T-helper 1 cell treated with Interleukin-12 subunit alpha and Interleukin-12 subunit beta and Interleukin-4 antibody, amounts not matched to agents 30 μg/mL and 1 μg/mL, for 36 hours (primary cell): Measurements from ENCODE around the gene MSANTD1.

Source experiments
- H3K27ac Mint-ChIP-seq: one replicate; pipeline ENCODE4 v1.8.0; 2021; ENCODE audit warnings: mild to moderate bottlenecking, mixed read lengths
- H3K27me3 Mint-ChIP-seq: one replicate; pipeline ENCODE4 v1.8.0; 2021; ENCODE audit warnings: low read depth, mixed read lengths
- H3K36me3 Mint-ChIP-seq: one replicate; pipeline ENCODE4 v1.8.0; 2021; ENCODE audit warnings: low read depth, mixed read lengths
- H3K4me1 Mint-ChIP-seq: one replicate; pipeline ENCODE4 v1.8.0; 2021; ENCODE audit warnings: low read depth, mixed read lengths
- H3K4me3 Mint-ChIP-seq: one replicate; pipeline ENCODE4 v1.8.0; 2021; ENCODE audit warnings: mild to moderate bottlenecking, moderate library complexity, mixed read lengths
- H3K9me3 Mint-ChIP-seq: one replicate; pipeline ENCODE4 v1.8.0; 2021; ENCODE audit warnings: mixed read lengths

MSANTD1 gene

GRCh38 chr4:3244747-3245146 is 4.2 kb upstream of the MSANTD1 start:
- Mint-ChIP-seq H3K9me3 (no peaks in the 10 kb centered on the region), H3K4me1 (peaks cover 13% of the 10 kb centered on the region), H3K4me3 (no peak overlapping the region), H3K36me3 (peaks cover 1% of the 10 kb centered on the region), H3K27me3 (no peaks in the 10 kb centered on the region), H3K27ac (no peak overlapping the region)

GRCh38 chr4:3245676-3246075 is 3.3 kb upstream of the MSANTD1 start:
- no peak overlapping the region for H3K27ac Mint-ChIP-seq
- H3K27me3 Mint-ChIP-seq = no peaks in the 10 kb centered on the region
- no peaks in the 10 kb centered on the region for H3K36me3 Mint-ChIP-seq
- no peak overlapping the region for H3K4me3 Mint-ChIP-seq
- no peaks in the 10 kb centered on the region for H3K9me3 Mint-ChIP-seq
- H3K4me1 Mint-ChIP-seq = peaks cover 13% of the 10 kb centered on the region

- H3K27me3 Mint-ChIP-seq = no peaks in the 10 kb centered on the region
- no peaks in the 10 kb centered on the region for H3K36me3 Mint-ChIP-seq
- no peak overlapping the region for H3K27ac Mint-ChIP-seq
- H3K4me1 Mint-ChIP-seq = peaks cover 18% of the 10 kb centered on the region
- H3K9me3 Mint-ChIP-seq = no peaks in the 10 kb centered on the region
- no peak overlapping the region for H3K4me3 Mint-ChIP-seq
Measured at GRCh38 chr4:3246458-3247398, 2.2 kb upstream of the MSANTD1 start.

- H3K4me1 Mint-ChIP-seq = peaks cover 15% of the 10 kb centered on the region
- no peak overlapping the region for H3K4me3 Mint-ChIP-seq
- no peaks in the 10 kb centered on the region for H3K27me3 Mint-ChIP-seq
- H3K36me3 Mint-ChIP-seq = no peaks in the 10 kb centered on the region
- H3K27ac Mint-ChIP-seq = no peak overlapping the region
- no peaks in the 10 kb centered on the region for H3K9me3 Mint-ChIP-seq
Measured at GRCh38 chr4:3247399-3248177, 1.4 kb upstream of the MSANTD1 start.

GRCh38 chr4:3248178-3248480 is 830 bp upstream of the MSANTD1 start:
- H3K9me3 Mint-ChIP-seq = no peaks in the 10 kb centered on the region
- H3K36me3 Mint-ChIP-seq = no peaks in the 10 kb centered on the region
- H3K27ac Mint-ChIP-seq = no peak overlapping the region
- no peak overlapping the region for H3K4me3 Mint-ChIP-seq
- H3K4me1 Mint-ChIP-seq = peaks cover 10% of the 10 kb centered on the region
- H3K27me3 Mint-ChIP-seq = no peaks in the 10 kb centered on the region

- H3K4me1 Mint-ChIP-seq = peaks cover 6% of the 10 kb centered on the region
- no peaks in the 10 kb centered on the region for H3K9me3 Mint-ChIP-seq
- H3K27me3 Mint-ChIP-seq = no peaks in the 10 kb centered on the region
- no peak overlapping the region for H3K4me3 Mint-ChIP-seq
- no peak overlapping the region for H3K27ac Mint-ChIP-seq
- no peaks in the 10 kb centered on the region for H3K36me3 Mint-ChIP-seq
Measured at GRCh38 chr4:3249711-3250437, 915 bp downstream of the MSANTD1 start.

GRCh38 chr4:3250438-3250955 is 1.5 kb downstream of the MSANTD1 start:
- Mint-ChIP-seq H3K9me3 (no peaks in the 10 kb centered on the region), H3K27ac (no peak overlapping the region), H3K27me3 (no peaks in the 10 kb centered on the region), H3K4me1 (peaks cover 6% of the 10 kb centered on the region), H3K36me3 (no peaks in the 10 kb centered on the region), H3K4me3 (no peak overlapping the region)

- H3K27ac Mint-ChIP-seq = no peak overlapping the region
Measured at GRCh38 chr4:3250956-3251690, 2.2 kb downstream of the MSANTD1 start.

GRCh38 chr4:3251691-3252479 is 2.9 kb downstream of the MSANTD1 start:
- H3K4me1 Mint-ChIP-seq = peaks cover 6% of the 10 kb centered on the region
- no peaks in the 10 kb centered on the region for H3K27me3 Mint-ChIP-seq
- no peaks in the 10 kb centered on the region for H3K9me3 Mint-ChIP-seq
- H3K36me3 Mint-ChIP-seq = no peaks in the 10 kb centered on the region
- H3K27ac Mint-ChIP-seq = no peak overlapping the region
- H3K4me3 Mint-ChIP-seq = no peak overlapping the region

More at GRCh38 chr4:3250956-3251690, 2.2 kb downstream of the MSANTD1 start:
- no peaks in the 10 kb centered on the region for H3K27me3 Mint-ChIP-seq
- H3K4me1 Mint-ChIP-seq = peaks cover 6% of the 10 kb centered on the region
- H3K36me3 Mint-ChIP-seq = no peaks in the 10 kb centered on the region
- H3K9me3 Mint-ChIP-seq = no peaks in the 10 kb centered on the region
- H3K4me3 Mint-ChIP-seq = no peak overlapping the region

- Mint-ChIP-seq H3K4me1 (peaks cover 6% of the 10 kb centered on the region), H3K36me3 (no peaks in the 10 kb centered on the region), H3K27me3 (no peaks in the 10 kb centered on the region), H3K4me3 (no peak overlapping the region), H3K27ac (no peak overlapping the region), H3K9me3 (no peaks in the 10 kb centered on the region)
Measured at GRCh38 chr4:3252480-3252828, 3.5 kb downstream of the MSANTD1 start.

GRCh38 chr4:3252831-3253641 is 4.1 kb downstream of the MSANTD1 start:
- no peaks in the 10 kb centered on the region for H3K36me3 Mint-ChIP-seq
- peaks cover 6% of the 10 kb centered on the region for H3K4me1 Mint-ChIP-seq
- H3K4me3 Mint-ChIP-seq = no peak overlapping the region
- no peaks in the 10 kb centered on the region for H3K9me3 Mint-ChIP-seq
- H3K27ac Mint-ChIP-seq = no peak overlapping the region
- H3K27me3 Mint-ChIP-seq = no peaks in the 10 kb centered on the region

- Mint-ChIP-seq H3K36me3 (no peaks in the 10 kb centered on the region), H3K27me3 (no peaks in the 10 kb centered on the region), H3K4me1 (peaks cover 6% of the 10 kb centered on the region), H3K9me3 (no peaks in the 10 kb centered on the region), H3K4me3 (no peak overlapping the region), H3K27ac (no peak overlapping the region)
Measured at GRCh38 chr4:3253808-3254207, 4.8 kb downstream of the MSANTD1 start.
